Spleen (tissue), 11 donors: ENCODE measurements around the gene ADAD2. TPM values are rescaled to one million over a fixed set of nuclear protein-coding genes. Genes with fewer than 3 reads are reported as not detected.

Experiments used
- DNase-seq: peaks from one replicate; pipeline ENCODE4 v3.0.0-alpha.2; 2020
- H3K27ac ChIP-seq, 8 donors: fragments of 200-600 bp; sonication (generic) in 7 of 8; 1 replicate in 4 of 8; 2 replicates in 4 of 8; pipeline versions ENCODE4 v1.5.0 to v1.8.0; 2016 to 2021; ENCODE audit warnings: inconsistent platforms in 4 of 8, mild to moderate bottlenecking in 4 of 8, moderate library complexity in 1 of 8
- H3K27me3 ChIP-seq, 7 donors: fragments of 200-600 bp; sonication (generic) in 6 of 7; replicated peaks in 1 of 7; 1 replicate in 4 of 7; 2 replicates in 3 of 7; pipeline versions ENCODE4 v1.5.0 to v1.8.0; 2016 to 2021; ENCODE audit warnings: inconsistent platforms in 3 of 7, mild to moderate bottlenecking in 1 of 7
- H3K36me3 ChIP-seq, 6 donors: fragments of 200-600 bp; sonication (generic) in 5 of 6; 1 replicate in 4 of 6; 2 replicates in 2 of 6; pipeline versions ENCODE4 v1.5.0 to v1.8.0; 2016 to 2021; ENCODE audit warnings: inconsistent platforms in 2 of 6
- H3K4me1 ChIP-seq, 6 donors: fragments of 200-600 bp; sonication (generic) in 5 of 6; 1 replicate in 3 of 6; 2 replicates in 3 of 6; pipeline versions ENCODE4 v1.5.0 to v1.8.0; 2016 to 2021; ENCODE audit warnings: inconsistent platforms in 3 of 6
- H3K4me3 ChIP-seq, 8 donors: fragments of 200-600 bp; sonication (generic) in 7 of 8; 1 replicate in 4 of 8; 2 replicates in 4 of 8; pipeline versions ENCODE4 v1.5.0 to v1.8.0; 2016 to 2021; ENCODE audit warnings: inconsistent platforms in 4 of 8, mild to moderate bottlenecking in 4 of 8, moderate library complexity in 2 of 8
- H3K9me3 ChIP-seq, 8 donors: fragments of 200-600 bp; sonication (generic) in 7 of 8; 1 replicate in 4 of 8; 2 replicates in 4 of 8; pipeline versions ENCODE4 v1.5.0 to v1.8.0; 2016 to 2021; ENCODE audit warnings: inconsistent platforms in 4 of 8
- POLR2A ChIP-seq, 3 donors: fragments of 450-650 bp; IDR thresholded peaks; one replicate each; pipeline ENCODE4 v1.5.1; 2017; ENCODE audit warnings: antibody characterized with exemption in 3 of 3, mild to moderate bottlenecking in 1 of 3
- POLR2AphosphoS5 ChIP-seq, 3 donors: sonication (generic); formaldehyde crosslinking; IDR thresholded peaks; one replicate each; pipeline ENCODE4 v1.5.1; 2017; ENCODE audit warnings: antibody characterized with exemption in 3 of 3
- WGBS, 5 donors: extraction: QIAGEN DNeasy Blood & Tissue Kit in 3 of 5; methylation state at CpG; one replicate each; pipeline versions ENCODE4 v1.1.5 to v1.1.7; 2013 to 2018; 5-methylcytosine and 5-hydroxymethylcytosine counted together
- intact Hi-C: fragments of 100-400 bp; cut with DNase I; formaldehyde crosslinking; loops from one replicate; pipeline ENCODE4 v1.15.0; 2023; ENCODE audit warnings: low total_unique reads
- polyA plus RNA-seq, 3 donors: library from polyadenylated mRNA; stranded (reverse); fragments of 200-250 nt; gene quantifications; one replicate each; pipeline ENCODE4 v1.2.1, GENCODE V29; 2013
- total RNA-seq, 7 donors: library from RNA; depleted of rRNA in 3 of 7; stranded (reverse); fragments of >200 nt in 3 of 7; fragmentation: NEBNext Ultra II Directional in 4 of 7; extraction: Animal tissue kit (Norgen Biotek cat#: 25700) in 4 of 7; gene quantifications; one replicate each; pipeline versions ENCODE4 v1.1.0 to v1.2.1, GENCODE V29; 2016 to 2021
- TF ChIP-seq, protein P1 (sequence below), 11 experiments: fragments of 200-600 bp in 7 of 11; fragments of 450-650 bp in 4 of 11; sonication (generic) in 4 of 11; IDR thresholded peaks in 8 of 11; conservative IDR thresholded peaks in 3 of 11; 1 replicate in 7 of 11; 2 replicates in 4 of 11; pipeline versions ENCODE4 v1.4.0 to v1.8.0; 2016 to 2021; ENCODE audit warnings: antibody characterized with exemption in 11 of 11, inconsistent platforms in 4 of 11, mild to moderate bottlenecking in 1 of 11
- donor health status: healthy with polysubstance abuse.
- donor health status: DM: no; HTN: no; CAD: no; lungs with moderate emphysema.
- donor health status: DM: no; HTN: no; CAD: no.
- donor health status: Bipolar disorder and iron deficiency.
- donor health status: healthy.
- donor health status: DM: no; HTN: no; CAD: no.
- donor health status: DM: yes; HTN: yes; CAD: no.

The ADAD2 gene
- total and polyA plus RNA-seq, 10 donors: 2.5 to 86.5 (median 7.0) TPM

GRCh38 chr16:84169765-84170310 lies 21.1 kb upstream of the ADAD2 start:
- intact Hi-C loops: loop anchor here (10.0 kb wide), 2 partner anchors 85 to 215 kb away; partner anchors contain the start of gene OSGIN1
- TF ChIP-seq POLR2A (IDR thresholded peaks at IDR 0.05) (no peak), POLR2AphosphoS5 (IDR thresholded peaks at IDR 0.05) (no peak)
- TF ChIP-seq, protein P1, sequence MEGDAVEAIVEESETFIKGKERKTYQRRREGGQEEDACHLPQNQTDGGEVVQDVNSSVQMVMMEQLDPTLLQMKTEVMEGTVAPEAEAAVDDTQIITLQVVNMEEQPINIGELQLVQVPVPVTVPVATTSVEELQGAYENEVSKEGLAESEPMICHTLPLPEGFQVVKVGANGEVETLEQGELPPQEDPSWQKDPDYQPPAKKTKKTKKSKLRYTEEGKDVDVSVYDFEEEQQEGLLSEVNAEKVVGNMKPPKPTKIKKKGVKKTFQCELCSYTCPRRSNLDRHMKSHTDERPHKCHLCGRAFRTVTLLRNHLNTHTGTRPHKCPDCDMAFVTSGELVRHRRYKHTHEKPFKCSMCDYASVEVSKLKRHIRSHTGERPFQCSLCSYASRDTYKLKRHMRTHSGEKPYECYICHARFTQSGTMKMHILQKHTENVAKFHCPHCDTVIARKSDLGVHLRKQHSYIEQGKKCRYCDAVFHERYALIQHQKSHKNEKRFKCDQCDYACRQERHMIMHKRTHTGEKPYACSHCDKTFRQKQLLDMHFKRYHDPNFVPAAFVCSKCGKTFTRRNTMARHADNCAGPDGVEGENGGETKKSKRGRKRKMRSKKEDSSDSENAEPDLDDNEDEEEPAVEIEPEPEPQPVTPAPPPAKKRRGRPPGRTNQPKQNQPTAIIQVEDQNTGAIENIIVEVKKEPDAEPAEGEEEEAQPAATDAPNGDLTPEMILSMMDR (IDR thresholded peaks at IDR 0.05 in 8 of 11, conservative IDR thresholded peaks at IDR 0.05 in 3 of 11): no peak
- no peak overlapping the region for H3K27ac ChIP-seq
- H3K4me1 ChIP-seq: peaks cover 0 to 2% (median 0%) of the 10 kb centered on the region in 6 donors
- H3K4me3 ChIP-seq: no peak overlapping the region
- peak; percentile 57 for DNase-seq
- 74 to 79% (median 78%) methylated on average over 11 of the region's 11 CpGs for WGBS, 5 donors
- H3K27me3 ChIP-seq: peaks cover 0 to 38% (median 5%) of the 10 kb centered on the region in 7 donors
- no peaks in the 10 kb centered on the region for H3K36me3 ChIP-seq
- H3K9me3 ChIP-seq: no peaks in the 10 kb centered on the region

DNA sequence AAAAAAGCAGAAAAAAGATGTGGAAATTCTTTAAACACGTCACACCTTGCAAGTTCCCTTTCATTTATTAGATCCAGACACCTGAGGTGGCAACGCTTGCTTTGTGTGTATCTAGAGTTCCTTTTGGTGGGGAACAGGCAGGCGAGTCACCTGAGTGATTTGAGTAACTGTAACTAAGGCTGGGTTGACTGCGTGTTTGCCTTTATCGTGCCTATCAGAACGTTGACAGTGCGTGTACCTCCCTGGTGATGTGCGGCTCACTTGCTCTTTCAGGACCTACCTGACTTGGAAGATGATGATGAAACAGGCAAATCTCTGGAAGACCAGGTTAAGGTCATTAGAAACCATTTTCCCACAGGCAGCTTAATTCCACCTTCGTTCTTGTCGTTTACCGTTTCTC lies 16.6 kb upstream of the ADAD2 start:
- TF ChIP-seq POLR2A (IDR thresholded peaks at IDR 0.05): no peak
- TF ChIP-seq POLR2AphosphoS5 (IDR thresholded peaks at IDR 0.05): no peak
- TF ChIP-seq, protein P1 (IDR thresholded peaks at IDR 0.05 in 8 of 11, conservative IDR thresholded peaks at IDR 0.05 in 3 of 11): no peak
- H3K4me1 ChIP-seq: peaks cover 16 to 48% (median 36%) of the 10 kb centered on the region in 6 donors
- H3K27ac ChIP-seq: no peak overlapping the region
- intact Hi-C loops: loop anchor here (10.0 kb wide), 2 partner anchors 90 to 220 kb away; partner anchors contain the start of gene OSGIN1
- peaks cover 0 to 24% (median 18%) of the 10 kb centered on the region in 6 donors for H3K36me3 ChIP-seq
- H3K4me3 ChIP-seq: no peak overlapping the region
- DNase-seq: peak; percentile 27
- H3K9me3 ChIP-seq: no peaks in the 10 kb centered on the region
- H3K27me3 ChIP-seq: peaks cover 0 to 8% (median 0%) of the 10 kb centered on the region in 7 donors
- WGBS, 5 donors: 77 to 86% (median 81%) methylated on average over 11 of the region's 11 CpGs

GRCh38 chr16:84175350-84176081 lies 15.4 kb upstream of the ADAD2 start:
- Histone ChIP-seq H3K4me3 (no peak overlapping the region), H3K27me3 (peaks cover 0 to 3% (median 0%) of the 10 kb centered on the region in 7 donors), H3K27ac (peak overlapping the region; percentile 9 to 84 (median 75)), H3K9me3 (no peaks in the 10 kb centered on the region), H3K4me1 (peaks cover 22 to 59% (median 43%) of the 10 kb centered on the region in 6 donors), H3K36me3 (peaks cover 0 to 36% (median 29%) of the 10 kb centered on the region in 6 donors)
- WGBS, 5 donors: 21 to 49% (median 25%) methylated on average over 10 of the region's 10 CpGs
- peak in 1 of 3 donors; percentile 8 for TF ChIP-seq POLR2A (IDR thresholded peaks at IDR 0.05)
- TF ChIP-seq POLR2AphosphoS5 (IDR thresholded peaks at IDR 0.05): peak in 2 of 3 donors; percentile 28 to 36
- TF ChIP-seq, protein P1 (IDR thresholded peaks at IDR 0.05 in 8 of 11, conservative IDR thresholded peaks at IDR 0.05 in 3 of 11): peak; percentile 35 to 93 (median 84)
- intact Hi-C loops: loop anchor here (10.0 kb wide), 2 partner anchors 91 to 221 kb away; partner anchors contain the start of gene OSGIN1
- peak; percentile 81 for DNase-seq
